Left lobe of liver (tissue), 2 donors: Measurements from ENCODE around the gene SLC2A4. TPM values are rescaled to one million over a fixed set of nuclear protein-coding genes. Genes with fewer than 3 reads are reported as not detected.
A peak's percentile ranks its signal among the peaks of the same experiment; 100 is the strongest.

Experiments
- ATAC-seq: fragments of 200-7000 bp; cut with Tn5 transposase; one replicate; pipeline ENCODE4 v1.9.1; 2020; ENCODE audit warnings: mild to moderate bottlenecking, moderate library complexity
- DNase-seq: peaks from one replicate; pipeline ENCODE4 v3.0.0-alpha.2; 2020; ENCODE audit warnings: low spot score
- total RNA-seq: library from RNA; stranded (reverse); gene quantifications from one replicate; pipeline ENCODE4 v1.2.1, GENCODE V29; 2021
- donor health status: DM: no; HTN: no; CAD: no; lungs with moderate emphysema.
- donor health status: DM: no; HTN: yes; CAD: no.

The SLC2A4 gene
- total RNA-seq, 1 donor from 2014 or later: 0.48 TPM

DNA sequence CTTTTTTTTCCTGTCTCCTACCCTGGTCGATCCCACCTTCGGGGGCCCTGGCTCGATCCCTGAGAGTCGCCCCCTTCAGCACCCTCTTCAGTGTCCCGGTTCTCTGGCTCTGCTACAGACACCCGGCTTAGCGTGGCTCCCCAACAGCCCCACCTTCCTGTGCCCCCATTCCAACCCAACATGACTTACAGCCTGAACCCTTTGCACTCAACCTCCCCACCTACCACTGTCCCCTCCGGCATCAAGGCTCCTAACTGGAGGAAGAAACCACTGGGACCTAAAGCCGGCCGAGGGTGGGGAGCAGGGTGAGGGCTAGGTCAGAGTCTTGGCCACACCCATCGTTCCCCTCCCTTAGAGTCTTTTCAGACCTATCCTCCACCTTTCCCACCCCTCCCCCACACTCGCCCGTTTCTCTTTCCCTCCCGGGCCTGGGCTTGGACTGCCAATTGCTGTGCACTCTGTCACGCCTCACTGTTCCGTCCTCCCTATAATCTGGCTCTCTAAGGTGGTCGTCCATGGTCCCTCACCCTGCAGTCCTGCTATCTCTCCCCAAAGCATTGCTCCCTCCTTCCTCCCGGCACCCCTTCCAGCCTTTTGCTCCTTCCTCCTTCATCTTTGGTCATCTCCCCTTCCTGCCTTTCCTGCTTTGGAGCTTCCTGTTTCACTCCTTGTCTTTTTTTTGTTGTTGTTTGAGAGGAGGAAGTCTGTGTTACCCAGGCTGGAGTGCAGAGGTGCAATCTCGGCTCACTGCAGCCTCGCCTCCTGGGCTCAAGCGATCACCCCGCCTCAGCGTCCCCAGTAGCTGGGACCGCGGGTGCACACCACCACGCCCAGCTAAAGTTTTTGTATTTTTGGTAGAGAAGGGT is 18.4 kb upstream of the SLC2A4 start:
- no peak for ATAC-seq

DNA sequence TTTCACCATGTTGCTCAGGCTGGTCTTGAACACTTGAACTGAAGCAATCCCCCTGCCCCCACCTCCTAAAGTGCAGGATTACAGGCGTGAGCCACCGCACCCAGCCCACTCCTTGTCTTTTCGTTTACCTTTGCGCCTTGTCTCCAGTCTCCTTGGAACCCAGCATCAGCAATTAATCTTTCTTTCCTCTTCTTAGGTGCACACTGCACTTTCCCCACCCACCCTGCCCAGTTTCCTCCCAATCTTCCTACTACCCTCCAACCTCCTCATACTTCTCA is 17.8 kb upstream of the SLC2A4 start:
- DNase-seq: no peak

More for the DNA sequence above, 18.4 kb upstream of the SLC2A4 start:
- DNase-seq: no peak

DNA sequence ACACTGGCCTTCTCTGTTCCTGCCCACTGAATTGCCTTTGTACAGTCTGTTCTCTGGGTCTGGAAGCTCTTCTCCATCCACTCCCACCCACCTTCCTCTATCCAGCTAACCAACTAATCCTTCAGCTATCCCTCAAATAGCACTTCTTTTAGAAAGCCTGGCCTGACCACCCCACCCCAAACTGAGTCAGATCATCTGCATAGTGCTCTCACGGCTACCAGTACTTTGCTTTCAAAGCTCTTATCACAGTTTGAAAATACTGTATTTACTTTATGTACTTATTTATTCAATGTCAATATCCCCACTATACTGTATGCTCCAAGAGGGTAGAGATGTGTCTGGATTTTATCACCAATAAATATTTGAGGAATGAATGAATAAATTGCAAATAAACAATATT is 14.7 kb upstream of the SLC2A4 start:
- no peak for ATAC-seq
- no peak for DNase-seq

More for the DNA sequence above, 17.8 kb upstream of the SLC2A4 start:
- no peak for ATAC-seq

DNA sequence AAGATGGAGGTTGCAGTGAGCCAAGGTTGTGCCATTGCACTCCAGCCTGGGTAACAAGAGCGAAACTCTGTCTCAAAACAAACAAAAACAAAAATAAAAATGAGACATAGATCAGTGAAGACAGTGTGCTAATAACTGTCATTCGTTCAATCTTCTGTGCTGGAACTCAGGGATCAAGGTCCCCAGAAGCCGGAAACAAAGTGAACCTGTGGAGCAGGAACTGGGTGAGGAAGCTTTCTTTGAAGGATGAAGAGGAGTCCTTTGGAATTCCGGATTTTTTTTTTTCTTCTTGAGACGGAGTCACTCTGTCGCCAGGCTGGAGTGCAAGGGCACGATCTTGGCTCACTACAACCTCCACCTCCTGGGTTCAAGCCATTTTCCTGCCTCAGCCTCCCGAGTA is 2.1 kb upstream of the SLC2A4 start:
- no peak for DNase-seq
- no peak for ATAC-seq

DNA sequence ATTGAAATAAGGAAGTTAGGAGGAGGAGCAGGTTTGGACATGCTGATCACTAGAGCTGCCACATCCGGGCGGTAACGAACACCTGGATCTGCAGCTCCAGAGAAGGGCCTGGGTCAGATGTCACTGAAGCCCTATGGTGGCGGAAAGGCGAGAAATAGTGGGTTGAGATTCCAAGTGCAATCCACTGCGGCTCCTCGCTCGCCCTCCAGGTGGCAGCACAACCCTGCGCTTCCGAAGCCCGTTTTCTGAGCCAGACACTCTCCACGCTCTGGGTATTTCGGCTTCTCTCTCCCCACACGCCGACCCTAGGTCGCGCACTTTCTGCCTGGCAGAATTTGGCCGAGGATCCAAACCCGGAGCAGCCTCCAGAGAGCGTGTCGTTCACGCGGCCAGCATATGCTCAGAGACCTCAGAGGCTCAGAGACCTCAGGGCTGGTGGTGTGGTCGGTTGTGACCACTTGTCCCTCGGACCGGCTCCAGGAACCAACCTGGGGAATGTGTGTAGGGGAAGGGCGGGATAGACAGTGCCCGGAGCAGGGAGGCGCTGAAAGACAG is 922 bp upstream of the SLC2A4 start:
- peak; percentile 87 for ATAC-seq
- peak; percentile 85 for DNase-seq

DNA sequence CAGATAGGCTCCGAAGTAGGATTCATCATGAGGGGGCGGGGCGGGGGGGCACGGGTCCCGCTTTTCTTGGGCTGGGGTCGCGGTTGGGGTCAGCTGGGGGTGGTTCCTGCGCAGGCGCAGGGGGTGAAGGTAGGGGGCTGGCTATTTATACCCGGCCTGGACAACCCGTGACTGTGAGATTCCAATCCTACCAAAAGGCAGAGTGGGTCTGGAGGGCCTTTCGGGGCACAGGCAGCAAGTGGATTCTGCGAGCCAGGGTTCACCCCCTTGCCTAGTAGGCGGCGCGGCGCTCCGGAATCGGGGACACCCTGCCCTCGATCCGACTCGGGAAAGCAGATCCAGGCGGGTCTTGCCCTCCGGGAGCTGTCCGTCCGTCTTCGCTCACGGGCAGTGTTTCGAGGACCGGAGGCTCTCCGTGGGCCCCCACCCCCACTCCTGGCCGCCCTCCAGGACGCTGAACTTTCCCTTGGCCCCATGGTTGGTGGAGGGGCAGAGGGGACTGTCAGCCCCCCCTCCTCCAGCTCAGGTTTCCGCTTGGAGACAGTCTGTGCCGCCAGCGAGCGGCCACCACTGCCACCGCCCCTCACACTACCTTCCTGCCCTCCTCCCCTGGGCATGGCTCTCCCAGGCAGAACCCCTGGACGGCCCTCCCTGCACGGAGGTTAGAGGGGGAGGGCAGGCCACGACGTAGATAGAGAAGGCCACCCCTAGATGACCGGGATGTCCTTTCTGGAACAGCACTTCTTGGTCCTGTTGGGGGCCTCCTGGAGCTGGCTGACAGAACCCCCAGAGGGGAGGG is 634 bp downstream of the SLC2A4 start:
- no peak for ATAC-seq
- peak; percentile 60 for DNase-seq

DNA sequence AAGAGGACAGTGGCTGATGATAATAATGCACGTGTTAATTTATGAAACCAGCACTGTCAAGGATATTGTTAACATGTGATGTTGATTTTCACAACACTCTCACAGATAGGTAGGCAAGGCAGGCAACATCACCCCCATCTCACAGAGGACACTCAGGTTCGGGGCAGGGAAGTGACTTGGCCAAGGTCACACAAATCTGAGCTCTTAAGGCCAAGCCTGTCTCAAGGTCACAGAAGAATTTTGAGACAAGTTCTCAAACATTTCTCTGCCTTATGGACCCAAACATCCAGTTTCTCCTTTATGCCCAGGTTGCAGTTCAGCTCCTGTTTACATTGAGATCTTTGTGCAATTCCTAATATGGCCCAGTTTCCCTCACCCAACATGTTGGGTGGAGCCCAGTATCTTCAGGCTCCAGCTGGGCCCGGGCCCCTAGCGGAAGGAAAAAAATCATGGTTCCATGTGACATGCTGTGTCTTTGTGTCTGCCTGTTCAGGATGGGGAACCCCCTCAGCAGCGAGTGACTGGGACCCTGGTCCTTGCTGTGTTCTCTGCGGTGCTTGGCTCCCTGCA is 1.3 kb downstream of the SLC2A4 start:
- DNase-seq (no peak), ATAC-seq (no peak)

DNA sequence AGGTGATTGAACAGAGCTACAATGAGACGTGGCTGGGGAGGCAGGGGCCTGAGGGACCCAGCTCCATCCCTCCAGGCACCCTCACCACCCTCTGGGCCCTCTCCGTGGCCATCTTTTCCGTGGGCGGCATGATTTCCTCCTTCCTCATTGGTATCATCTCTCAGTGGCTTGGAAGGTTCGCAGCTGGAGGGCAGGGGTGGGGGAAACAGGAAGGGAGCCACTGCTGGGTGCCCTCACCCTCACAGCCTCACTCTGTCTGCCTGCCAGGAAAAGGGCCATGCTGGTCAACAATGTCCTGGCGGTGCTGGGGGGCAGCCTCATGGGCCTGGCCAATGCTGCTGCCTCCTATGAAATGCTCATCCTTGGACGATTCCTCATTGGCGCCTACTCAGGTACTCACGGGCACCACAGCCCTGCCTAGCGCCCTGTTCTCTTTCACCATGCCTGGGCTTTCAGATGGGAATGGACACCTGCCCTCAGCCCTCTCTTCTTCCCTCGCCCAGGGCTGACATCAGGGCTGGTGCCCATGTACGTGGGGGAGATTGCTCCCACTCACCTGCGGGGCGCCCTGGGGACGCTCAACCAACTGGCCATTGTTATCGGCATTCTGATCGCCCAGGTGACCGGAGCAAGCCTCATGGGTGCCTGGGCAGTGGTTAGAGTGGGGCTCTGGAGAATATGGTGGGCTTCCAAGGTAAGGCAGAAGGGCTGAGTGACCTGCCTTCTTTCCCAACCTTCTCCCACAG is 2.1 kb downstream of the SLC2A4 start:
- ATAC-seq (no peak), DNase-seq (no peak)

DNA sequence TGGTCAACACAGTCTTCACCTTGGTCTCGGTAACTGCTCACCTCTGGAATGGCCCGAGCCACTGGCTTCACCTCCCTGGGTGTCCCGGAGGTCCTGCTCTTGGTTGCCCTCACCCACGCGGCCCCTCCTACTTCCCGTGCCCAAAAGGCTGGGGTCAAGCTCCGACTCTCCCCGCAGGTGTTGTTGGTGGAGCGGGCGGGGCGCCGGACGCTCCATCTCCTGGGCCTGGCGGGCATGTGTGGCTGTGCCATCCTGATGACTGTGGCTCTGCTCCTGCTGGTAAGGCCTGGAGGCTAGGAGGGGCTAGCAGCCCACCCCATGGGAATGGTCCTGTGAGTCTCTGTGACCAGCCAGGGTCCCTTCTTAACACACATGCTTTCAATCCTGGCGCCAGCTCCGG is 3.4 kb downstream of the SLC2A4 start:
- ATAC-seq (no peak), DNase-seq (no peak)

DNA sequence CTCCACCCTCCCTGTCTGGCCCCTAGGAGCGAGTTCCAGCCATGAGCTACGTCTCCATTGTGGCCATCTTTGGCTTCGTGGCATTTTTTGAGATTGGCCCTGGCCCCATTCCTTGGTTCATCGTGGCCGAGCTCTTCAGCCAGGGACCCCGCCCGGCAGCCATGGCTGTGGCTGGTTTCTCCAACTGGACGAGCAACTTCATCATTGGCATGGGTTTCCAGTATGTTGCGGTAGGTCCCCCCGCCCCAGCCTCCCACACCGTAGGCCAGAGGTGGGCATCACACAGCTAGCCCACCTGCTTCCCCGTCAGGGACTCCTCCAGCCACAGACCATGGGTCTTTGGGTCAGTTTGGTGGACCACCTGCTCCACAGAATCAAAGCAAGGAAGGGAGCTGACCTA is 4.2 kb downstream of the SLC2A4 start:
- DNase-seq (no peak), ATAC-seq (no peak)

DNA sequence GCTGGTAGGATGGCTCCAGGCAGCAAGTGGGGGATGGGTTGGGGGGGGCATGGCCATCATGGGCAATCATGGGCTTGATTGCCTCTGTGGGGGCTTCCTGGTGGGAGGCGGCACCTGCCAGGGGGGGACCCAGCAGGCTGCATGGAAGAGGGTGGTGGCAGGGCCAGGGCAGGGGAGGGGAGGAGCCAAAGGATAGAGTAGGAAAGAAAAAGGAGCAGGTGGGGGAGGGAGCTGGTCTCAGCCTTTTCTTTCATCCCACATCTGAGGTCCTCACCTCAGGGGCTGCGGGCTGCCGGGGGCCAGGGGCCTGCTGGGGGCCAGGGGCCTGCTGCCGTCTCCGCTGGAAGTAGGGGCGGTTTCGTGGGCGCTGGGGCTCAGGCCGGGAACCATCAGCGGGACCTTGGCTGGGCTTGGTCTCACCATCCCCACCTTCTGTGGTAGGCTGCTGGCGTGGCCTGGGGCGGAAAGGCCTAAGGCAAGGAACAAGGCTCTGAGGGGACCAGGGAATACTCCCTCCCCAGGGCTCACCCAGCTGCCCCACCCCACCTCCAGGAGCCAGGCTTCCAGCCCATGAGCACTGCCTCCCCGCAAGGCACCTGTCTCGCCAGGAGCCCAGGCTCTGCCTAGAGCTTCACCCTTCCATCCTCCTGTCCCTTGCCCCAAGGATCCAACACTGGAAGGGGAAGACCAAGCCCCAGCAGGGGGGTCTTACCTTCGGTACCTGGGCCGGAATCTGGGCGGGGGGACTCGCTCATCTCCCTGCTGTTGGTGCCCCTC is 7.9 kb downstream of the SLC2A4 start:
- no peak for ATAC-seq
- DNase-seq: no peak

DNA sequence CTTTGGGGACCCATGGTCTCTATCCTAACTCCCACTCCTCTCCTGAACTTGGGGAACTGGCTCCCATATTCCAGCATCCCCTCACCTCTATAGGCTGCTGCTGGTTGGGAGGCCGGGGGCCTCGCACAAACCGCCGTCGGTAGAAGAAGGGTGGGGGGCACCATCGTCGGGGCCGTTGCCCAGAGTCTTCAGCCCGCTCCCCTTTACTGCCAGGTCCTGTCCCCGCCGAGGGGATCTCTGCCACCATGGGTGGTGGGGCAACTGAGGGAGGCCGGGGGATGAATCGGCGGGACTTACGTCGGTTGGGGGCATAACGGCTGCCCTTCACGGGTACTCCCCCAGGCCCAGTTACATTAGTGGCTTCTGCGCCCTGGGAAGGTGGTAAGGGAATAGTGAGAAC is 8.6 kb downstream of the SLC2A4 start:
- DNase-seq (no peak), ATAC-seq (no peak)

DNA sequence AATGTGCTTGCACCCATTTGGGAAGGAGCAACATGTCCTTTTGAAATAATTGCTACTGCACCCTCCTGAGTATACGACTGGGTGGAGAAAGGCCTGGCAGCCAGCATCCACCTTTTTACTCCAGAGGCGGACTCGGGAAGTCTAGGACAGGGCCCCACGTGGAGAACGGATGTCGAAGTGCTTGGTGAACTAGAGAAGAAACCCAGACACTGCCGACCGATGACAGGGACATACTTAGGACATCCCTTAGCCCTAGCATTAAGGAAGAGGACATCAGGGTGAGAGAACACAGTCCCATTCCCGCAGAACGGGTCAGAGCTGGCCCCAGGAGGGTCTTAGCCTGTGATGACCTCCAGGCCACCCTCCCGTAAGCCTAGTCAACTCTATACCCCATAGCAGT is 9.2 kb downstream of the SLC2A4 start:
- ATAC-seq (no peak), DNase-seq (no peak)

DNA sequence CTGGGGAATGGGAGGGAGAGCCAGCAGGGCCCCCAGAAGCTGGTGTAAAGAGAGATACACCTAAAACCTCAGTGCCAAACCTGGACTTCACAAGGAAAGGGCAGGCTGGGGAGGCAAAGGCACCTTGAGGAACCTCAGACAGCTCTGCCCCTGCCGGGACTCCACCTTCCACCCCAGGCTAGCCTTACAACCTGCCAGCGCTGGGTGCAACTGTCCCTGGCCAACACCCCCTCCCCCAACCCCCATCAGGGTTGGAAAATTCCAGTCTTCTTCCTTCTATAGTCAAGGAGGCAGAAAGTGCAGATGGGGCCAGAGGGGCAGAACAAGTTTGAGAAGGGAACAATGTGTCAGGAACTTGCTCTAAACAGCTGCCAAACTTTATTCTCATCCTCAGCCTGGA is 10.7 kb downstream of the SLC2A4 start:
- no peak for ATAC-seq
- DNase-seq: no peak

DNA sequence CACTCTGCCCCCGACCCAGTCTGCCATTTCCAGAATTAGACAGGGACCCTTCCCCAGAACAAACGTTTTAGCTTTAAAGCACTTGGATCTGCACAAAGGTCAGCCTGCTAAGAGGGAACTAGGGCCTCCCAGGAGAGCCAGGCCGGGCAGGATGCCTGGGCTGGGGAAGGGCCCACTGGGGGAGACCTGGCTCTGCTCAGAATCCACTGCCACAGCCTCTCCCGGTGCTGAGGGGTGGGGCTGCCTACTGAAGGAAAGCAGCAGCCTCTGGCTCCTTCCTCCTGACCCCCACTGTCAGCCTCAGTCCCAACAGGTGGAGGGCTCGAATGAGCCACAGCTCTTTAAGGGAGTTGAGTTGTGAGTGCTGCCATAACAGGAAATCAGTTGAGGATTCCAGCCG is 11.2 kb downstream of the SLC2A4 start:
- no peak for DNase-seq
- no peak for ATAC-seq

DNA sequence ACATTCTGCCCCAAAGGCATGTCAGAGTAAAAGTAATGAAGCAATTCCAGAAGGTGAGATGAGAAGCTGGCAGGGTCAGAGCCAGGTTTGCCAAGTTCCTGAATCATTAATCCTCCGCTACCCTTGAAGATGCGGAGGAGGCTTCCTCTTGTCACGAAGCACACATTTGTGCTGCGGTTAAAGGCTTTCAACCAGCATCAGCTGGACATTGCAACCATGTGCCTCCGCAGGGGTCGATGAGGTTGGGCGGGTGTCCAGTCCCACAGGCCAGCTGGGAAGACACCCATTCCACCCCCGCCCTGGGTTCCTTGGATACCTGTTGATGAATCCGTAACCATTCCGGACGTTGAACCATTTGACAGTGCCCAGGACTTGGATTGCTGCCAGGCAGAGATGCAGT is 11.6 kb downstream of the SLC2A4 start:
- DNase-seq (no peak), ATAC-seq (no peak)

DNA sequence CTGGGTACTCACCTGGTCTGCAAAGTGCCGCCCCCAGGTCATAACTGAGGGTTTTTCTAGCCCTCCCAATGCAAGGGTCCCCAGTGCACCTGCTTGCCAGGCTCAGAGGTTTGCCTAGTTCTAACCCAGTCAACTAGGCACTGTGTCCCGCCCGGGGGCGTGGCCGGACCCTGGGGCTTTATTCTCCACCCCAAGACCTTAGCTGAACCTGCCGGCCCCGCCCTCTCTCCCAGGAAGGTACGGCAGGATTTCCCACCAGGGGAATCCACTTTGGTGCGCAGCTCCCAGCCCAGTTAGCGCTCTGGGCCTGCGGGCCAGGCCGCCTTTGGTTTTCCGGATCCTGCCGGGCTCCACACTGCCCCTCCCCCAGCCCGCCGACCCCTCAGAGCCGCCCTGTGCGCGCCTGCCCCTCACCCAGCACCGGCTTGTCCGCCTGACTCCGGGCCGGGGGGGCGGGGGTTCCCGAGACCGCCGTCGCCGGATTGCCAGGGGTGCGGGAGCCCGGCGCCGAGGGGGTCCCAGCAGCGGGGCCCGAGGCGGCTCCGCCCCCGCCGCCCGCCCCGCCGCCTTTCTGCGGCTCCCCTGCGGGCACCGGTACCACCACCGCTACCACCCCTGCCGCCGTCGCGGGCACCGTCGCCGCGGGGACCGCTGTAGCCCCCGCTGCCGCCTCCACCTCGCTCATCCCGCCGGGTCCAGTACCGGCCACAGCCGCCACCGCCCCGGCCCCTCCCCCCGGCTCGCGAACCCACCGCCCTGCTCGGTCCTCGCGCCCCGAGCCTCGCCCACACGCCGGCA is 12.5 kb downstream of the SLC2A4 start:
- ATAC-seq: peak; percentile 34

DNA sequence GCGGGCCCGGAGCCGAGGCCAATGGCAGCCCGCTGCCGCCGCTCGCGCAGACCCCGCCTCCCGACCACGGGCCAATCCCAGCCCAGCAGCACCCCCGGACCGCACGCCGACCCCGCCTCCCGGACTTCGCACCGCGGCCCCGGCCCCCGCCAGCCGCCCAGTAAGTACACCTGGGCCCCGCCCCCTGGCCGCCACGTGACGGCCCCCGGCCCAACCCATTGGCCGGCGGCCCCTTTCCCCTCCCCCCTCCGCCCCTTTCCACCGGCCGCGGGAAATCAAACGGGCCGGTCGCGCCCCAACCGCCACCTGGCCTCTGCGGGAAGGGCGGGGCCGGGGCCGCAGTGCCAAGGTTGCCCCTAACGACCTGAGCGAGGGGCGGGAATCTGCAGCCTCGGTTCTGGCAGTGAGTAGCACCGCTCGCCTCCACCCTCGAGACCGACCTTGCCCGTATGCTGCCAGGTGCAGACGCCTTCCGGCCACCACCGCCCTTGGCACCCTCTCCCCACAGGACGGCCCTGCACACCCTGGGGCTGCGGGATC is 13.2 kb downstream of the SLC2A4 start, which contains the start of gene YBX2:
YBX2 (minus strand) TSS at position 26 of the 540 bp plus-strand sequence. CDS start 139 bp downstream, outside the sequence.
- peak; percentile 85 for DNase-seq
- peak; percentile 80 for ATAC-seq

More for the DNA sequence above, 12.5 kb downstream of the SLC2A4 start:
- no peak for DNase-seq
